Activated CD8-positive, alpha-beta memory T cell treated with anti-CD3 and anti-CD28 coated beads for 48 hours (primary cell): ENCODE results near the gene SCN11A.
"Not testable (repeated sequence)": the region's sequence is repeated elsewhere in the genome, so short reads cannot be mapped to it uniquely, and the experiment has no call there.

Experiments used
- DNase-seq, 3 experiments: peaks; one replicate each; pipeline ENCODE4 v3.0.0-alpha.2; 2020; ENCODE audit warnings: low read depth in 2 of 3, low spot score in 2 of 3

SCN11A gene

DNA sequence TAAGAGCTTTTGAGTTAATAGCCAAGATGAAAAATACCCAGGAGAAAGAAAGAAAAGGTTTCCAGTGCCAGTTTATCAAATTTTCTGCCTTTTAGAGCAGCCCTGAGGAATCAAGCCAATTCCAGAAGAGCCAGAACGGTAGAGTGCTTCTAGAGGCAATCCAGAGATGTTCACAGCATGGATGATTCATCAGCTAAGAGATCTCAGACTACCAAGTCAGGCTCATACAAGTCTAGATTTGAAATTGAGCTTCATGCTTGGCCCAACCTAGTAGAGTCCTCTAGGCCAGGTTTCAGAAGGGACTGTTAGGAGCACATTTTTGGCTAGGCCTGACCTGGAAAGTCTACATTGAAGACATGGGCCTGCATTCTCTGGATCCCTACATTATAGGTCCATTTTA is 15.5 kb upstream of the SCN11A start:
- no peak for DNase-seq

DNA sequence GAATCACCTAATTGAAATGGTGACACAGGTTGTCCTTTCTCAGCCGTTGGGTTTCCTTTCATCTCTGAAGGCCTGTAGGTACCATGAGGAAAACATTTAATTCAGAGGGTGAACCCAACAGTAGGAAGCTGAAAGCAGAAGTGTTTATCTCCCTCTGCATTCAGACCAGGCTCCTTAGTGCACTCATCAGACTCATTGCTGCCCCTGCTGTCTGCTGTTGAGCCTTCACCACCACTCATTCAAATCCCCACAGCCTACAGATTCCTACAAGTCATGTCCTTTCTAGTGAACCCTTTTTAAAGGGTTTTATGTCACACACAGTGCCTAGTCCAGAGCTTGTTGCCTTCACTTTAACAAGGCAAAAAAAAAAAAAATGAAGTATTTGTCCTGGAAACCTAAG is 13.5 kb upstream of the SCN11A start:
- no peak for DNase-seq

DNA sequence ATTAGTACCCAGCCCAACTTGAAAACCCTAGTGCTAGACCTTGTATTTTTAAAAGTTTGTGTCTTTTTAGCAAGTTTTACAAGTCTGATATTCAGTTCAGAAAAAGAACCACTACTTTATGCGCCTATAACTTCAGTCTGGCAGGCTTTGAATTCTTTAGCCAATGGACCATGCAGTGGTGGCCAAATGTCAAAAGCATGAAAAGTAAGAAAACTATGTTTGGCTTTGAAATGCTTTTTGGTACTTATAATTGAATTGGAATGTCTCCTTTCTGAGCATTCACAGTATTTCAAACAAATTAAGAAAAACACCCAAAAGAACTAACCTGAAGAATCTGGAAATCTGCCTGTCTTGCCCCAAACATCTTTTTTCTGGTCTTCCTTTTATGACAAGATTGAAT is 12.9 kb upstream of the SCN11A start:
- DNase-seq = no peak

DNA sequence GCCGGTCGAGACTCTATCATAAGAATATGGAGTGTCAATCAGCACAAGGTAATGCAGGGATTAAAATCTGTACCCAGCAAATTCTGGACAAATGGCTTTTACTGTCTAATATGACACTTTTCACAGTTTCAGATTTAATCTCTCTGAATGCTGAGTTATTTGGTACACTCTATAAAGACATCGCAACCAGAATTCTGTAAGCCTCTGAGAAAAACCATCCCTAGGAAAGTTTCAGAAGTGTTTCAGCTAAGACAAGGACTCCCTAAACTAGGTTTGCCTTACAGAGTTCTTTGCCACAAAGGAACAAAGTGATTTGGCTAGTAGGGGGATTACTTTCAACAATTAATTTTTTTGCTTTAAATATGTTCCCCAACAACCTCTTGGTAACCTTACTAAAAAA is 11.4 kb upstream of the SCN11A start:
- DNase-seq = no peak

DNA sequence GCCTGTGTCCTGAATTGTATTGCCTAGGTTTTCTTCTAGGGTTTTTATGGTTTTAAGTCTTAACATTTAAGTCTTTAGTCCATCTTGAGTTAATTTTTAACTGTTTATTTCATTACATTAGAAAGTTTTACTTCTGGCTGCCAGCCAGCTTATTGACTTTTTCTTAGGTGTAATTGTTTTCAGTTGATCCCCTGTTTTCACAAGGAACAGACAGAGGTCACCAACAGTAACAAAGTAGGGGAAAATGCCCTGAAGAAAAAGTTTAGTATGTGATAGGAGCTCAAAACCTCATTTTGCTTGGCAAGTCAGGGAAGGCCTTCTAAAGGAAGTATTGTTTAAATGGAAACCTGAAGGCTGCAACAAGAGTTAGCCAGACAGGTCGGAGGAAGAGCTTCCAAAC is 10.4 kb upstream of the SCN11A start:
- no peak for DNase-seq

DNA sequence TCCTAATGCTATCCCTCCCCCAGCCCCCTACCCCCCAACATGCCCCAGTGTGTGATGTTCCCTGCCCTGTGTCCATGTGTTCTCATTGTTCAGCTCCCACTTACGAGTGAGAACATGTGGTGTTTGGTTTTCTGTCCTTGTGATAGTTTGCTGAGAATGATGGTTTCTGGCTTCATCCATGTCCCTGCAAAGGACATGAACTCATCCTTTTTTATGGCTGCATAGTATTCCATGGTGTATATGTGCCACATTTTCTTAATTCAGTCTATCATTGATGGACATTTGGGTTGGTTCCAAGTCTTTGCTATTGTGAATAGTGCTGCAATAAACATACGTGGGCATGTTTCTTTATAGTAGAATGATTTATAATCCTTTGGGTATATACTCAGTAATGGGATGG is 9.5 kb upstream of the SCN11A start:
- DNase-seq = not testable (repeated sequence)

DNA sequence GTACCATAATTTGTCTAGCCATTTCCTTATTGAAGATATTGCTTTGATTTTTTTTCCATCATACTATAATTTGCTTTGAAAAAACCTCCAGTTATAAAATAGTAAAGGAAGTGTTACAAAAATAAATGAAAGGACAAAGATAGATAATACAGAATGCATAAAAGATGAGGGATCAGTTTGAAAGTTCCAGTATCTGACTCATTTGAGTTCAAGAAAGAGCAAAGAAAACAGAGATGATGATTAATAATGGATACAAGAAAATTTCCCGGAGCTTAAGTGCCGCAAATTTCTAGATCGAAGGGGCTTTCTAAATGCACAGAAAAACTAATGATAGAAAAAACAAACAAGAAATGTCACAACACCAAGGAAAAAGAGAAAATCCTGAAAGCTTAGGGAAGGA is 4.4 kb upstream of the SCN11A start:
- no peak for DNase-seq

DNA sequence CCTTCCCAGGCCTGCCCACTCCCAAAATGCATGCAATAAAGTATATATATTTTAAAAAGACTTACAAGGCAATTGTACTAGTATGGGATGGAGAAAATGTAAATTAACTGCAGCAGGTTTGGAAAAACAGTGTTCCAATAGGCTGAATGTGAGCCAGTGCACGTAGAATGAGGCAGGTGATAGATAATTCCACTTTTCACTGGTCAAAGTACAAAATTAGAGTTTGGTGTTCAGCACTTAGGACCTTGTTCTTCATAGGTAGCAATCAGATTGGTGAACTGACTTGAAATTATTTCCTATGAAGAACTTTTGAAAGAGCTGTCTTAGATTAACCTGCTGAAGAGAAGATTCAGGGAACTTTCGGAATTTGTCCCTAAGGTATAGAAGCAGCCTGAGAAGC is 2.0 kb upstream of the SCN11A start:
- no peak for DNase-seq

DNA sequence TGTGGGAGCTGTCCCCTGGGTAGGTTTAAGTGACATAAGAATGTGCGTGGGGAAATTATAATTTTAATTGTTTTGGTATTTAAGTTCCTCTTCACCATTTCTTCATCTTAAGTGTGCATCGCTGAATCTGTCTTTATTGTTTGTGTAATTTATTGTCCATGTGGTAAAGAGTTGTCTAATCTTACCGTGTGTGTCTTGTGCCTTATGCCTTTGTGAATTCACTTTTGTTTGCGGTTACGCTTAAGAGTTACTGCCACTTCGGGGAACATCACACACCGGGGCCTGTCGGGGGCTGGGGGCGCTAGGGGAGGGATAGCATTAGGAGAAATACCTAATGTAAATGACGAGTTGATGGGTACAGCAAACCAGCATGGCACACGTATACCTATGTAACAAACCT is 839 bp upstream of the SCN11A start:
- no peak for DNase-seq

DNA sequence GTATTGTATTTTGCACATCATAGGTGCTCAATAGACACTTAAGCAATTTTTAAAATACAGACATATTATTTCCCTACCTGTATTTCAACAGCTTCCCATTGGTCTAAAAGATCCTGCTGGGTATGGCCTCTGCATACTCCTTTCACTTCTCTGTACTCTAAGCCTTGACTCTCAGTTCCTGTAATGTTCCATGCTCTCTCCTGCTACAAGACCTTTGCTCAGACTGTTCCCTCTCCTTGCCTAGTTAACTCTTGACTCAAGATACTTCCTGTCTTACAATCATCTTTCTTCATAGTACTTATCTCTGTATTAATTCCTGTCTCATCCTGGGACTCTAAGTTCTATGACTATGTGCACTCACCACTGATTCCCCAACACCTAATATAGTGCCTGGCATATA is 1.7 kb downstream of the SCN11A start:
- no peak for DNase-seq

DNA sequence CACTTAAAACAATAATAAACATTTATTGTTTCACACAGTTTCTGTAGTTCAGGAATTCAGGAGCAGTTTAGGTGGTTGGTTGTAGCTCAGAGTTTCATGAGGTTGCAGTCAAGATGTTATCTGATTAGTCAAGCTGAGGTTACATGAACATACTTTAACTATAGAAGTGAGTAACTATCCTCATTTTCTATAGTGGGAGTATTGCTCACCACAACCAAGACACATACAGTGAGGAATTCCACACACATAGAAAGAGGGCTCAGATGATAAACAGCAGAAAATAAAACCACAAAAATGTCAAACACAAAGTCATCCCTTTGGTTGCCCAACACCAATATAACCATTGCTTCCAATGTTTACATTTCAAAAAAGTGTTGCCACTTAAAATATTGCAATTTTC is 13.6 kb downstream of the SCN11A start:
- no peak for DNase-seq

DNA sequence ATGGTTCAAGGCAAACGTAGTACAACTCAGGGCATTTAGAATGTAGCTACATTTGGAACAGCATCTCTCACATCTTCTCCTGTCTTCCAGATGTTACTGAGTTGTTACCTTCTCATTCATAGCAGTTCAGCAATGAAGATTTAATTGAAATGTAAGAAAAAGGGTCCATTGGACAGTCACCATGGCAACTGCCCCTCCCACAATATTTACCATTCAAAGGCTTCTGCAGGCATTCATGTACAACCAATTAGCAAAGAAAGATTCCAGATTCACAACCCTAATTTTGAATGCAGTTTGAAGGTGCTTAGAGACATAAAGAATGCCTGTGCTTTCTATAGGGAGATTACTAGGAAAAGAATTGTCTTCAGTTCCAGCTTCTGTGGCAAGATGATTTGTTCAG is 22.2 kb downstream of the SCN11A start:
- no peak for DNase-seq

DNA sequence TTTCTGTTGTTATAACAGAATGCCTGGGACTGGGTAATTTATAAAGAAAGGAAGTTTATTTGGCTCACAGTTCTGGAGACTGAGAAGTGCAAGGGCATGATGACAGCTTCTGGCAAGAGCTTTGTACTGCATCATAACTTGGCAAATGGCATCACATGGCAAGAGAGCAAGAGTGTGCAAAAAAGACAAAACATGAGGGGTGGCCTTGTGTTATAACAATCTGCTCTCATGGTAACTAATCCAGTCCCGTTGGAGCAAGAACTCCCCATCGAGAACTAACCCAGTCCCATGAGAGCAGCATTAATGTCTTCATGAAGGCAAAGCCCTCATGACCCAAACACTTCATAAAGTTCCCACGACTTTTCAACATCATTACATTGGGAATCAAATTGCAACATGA is 23.2 kb downstream of the SCN11A start:
- no peak for DNase-seq

DNA sequence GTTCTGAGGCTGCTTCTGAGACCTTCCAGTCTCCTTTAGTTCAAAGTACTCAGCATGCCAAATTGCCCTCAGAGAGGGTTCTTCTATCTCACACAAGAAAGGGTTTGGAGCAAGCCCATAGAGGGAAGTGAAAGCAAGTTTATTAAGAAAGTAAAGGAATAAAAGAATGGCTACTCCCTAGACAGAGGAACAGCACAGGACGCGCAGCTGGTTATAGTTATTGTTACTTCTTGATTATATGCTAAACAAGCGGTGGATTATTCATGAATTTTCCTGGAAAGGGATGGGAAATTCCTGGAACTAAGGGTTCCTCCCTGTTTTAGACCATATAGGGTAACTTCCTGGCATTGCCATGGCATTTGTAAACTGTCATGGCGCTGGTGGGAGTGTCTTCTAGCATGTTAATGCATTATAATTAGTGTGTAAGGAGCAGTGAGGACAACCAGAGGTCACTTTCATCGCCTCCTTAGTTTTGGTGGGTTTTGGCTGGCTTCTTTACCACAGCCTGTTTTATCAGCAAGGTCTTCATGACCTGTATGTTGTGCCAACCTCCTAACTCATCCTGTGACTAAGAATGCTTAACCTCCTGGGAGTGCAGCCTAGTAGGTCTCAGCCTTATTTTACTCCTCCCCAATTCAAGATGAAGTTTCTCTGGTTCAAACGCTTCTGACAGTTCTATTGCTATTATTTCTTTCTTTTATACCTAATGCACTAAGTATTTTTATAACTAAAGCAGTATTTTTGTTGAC is 26.3 kb downstream of the SCN11A start:
- DNase-seq = no peak

DNA sequence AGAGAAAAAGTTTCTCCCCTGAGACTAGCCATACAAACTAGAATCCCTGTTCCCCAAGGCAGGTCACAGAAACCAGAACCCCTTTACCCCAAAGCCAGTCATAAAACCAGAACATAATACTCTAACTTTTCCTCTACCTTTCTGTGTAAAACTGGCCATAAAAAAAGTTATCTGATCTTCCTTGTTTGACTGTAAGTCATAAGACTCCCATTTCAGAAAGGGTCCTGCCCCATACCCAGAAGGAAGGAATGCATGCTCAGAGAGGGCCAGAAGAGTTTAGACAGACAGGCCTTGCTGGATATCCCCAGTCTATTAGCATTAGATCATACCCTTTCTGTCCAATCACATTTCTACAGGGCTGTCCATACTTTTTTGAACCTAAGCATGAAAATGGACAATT is 27.2 kb downstream of the SCN11A start:
- no peak for DNase-seq

DNA sequence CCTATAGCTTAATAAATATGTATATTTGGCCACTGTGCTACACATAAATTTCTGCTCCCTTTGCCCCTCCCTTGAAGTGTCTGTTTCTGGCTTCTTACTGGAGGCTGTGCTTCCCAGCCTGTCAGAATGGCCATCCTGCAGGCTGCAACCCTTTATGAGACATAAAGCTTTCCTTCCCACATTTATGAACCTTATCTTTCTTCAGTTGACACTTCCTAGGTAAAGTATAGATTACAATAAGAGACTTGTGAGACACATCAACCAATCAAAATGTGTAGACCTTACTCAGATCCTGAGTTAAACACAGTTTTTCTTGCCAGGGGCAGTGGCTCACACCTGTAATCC is 29.5 kb downstream of the SCN11A start:
- no peak for DNase-seq

DNA sequence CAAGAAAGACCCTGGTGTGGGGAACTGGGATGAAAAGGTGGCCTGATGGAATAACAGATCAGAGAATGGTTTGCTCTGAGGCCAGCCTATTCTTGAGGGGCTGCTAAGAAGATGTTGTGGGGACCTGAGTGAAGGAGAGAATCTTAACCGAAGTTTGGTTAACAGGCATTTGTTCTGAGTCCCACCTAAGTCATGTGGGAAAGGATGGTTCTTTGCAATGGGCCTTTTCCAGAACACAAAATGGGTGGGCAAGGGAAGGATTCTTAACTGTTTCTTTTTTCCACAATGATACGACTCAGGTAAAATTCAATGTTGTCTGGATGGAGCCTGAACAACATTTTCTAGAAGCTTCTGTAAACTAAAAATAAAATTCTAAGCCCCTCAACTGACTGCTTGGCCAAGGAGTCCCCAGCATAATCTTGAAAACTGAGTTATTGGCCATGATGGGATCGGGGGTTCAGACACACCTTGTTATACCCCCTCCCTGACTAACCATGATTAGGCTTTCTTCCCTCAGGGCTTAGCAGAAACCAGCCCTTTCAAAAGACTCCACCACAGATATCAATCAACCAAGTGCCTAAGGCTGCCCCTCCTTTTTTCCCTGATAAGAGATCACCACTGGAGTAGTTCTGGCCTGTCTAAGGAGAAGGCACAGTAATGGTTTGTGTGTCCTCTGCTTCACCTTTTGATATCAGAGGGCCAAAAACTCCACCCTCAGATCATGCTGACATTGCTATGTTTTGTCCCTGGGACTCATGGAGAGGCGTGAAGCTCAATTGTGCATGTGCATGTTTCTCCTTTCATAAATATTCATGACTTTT is 30.1 kb downstream of the SCN11A start:
- DNase-seq = no peak

DNA sequence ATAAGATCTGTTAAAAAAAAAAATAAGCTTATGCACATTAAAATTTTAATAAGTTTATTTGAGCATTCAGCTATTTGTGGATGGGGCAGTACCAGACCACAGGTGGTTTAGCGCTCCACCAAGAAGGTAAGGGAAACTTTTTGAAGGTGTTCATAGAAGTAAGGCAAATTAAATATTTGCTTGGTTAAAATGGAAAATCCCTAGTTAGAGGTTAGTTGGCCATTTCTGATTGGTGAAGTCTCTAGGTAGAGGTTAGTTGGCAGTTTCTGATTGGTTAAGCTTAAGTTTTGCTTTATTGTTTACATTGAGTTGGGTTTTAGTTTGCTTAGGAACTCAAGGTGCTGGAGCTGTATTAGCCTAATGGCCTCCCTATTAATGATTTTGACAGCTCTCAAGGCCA is 30.7 kb downstream of the SCN11A start:
- DNase-seq = no peak

DNA sequence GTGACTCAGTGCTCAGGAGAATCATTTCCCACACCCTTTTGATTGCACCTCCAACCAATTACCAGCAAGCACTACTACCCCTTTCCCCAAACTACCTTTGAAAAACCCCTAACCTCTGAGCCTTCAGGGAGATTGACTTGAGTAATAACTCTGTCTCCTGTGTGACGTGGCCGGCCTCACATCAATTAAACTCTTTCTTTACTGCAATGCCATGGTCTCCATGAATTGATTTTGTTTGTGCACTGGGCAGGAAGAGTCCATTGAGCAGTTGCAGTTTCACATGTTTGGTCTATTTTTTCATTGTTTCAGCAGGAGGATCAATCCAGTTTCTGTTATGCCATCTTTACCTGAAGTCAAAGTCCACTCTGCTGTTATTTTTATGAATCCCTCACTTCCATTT is 32.4 kb downstream of the SCN11A start:
- DNase-seq = no peak

DNA sequence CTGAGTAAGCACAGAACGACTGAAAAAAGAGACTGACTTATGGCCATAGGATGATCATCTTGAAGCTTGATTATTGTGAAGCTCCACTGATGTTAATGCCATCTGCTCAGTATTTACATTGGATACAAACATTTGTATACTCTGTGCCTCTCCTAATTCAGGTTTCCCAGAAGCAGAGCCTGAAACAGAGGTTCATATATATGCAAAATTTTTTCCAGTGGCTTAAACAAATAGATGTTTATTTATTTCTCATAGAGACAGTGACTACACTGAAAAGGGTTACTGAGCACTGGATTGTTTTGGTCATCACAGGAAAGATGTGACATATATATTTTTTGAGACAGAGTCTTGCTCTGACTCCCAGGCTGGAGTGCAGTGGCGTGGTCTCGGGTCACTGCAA is 36.3 kb downstream of the SCN11A start:
- DNase-seq = no peak

DNA sequence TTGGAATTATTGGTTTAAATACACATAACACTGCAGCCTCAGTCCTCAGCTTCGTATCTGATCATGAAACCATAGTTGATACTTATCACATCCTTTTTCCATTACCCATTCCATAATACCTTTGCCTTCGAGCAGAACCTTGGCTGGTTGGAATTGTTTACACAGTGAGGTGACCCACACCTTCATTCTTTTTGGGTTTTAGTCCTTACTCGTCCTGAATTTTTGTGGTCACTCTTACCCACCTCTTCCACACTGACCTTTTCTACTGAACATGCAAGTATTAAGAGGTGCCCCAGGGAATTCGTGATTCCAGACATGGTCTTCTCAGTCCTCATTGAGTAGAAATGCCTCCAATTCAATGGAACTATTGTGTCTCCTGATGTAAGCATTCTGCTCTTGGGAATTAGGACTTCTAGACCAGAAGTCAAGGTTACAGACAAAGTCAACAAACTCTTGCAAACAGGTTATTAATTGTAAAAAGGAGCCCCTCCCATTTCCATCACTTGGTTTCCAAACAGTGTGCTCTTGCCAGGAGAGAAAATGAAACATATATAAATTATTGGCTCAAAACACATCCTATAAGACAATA is 37.7 kb downstream of the SCN11A start:
- DNase-seq = no peak

DNA sequence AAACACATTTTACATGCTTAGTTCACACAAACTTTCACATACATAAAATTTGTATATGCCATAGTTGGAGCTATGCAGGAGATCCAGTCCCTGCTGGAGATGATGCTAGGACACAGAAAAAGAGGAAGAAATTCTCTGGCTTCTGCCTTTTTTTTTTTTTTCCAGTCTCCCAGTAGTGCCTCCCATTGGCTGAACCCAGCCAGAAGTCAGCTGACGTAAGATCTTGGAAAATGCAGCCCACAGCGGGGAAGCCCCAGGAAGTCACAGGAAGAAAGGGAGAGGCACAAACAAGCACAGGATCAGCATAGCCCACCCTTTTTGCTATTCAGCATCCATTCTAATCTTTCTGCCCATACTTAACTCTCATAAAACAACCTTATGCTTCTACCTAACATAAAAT is 38.5 kb downstream of the SCN11A start:
- DNase-seq = no peak
